ENCODE data around the gene AKAP8L.

Gene AKAP8L

GRCh38 chr19:15332311-15332996, 86.3 kb downstream of the AKAP8L start, which contains the start of gene BRD4:
Gene BRD4, minus strand, starts transcription at chr19:15332539. Its CDS starts 59,440 bp downstream, at chr19:15273099.
- peak within 1 kb of the TSS; percentile 95 for H3K4me2 ChIP-seq (ENCODE audit: low read depth, low read length, poor library complexity, severe bottlenecking)
- H2AFZ ChIP-seq (ENCODE audit: low read length): peak within 1 kb of the TSS; percentile 94
- peaks cover 27% of the 10 kb centered on the region for H3K4me1 ChIP-seq (ENCODE audit: insufficient read depth, low read length, poor library complexity, severe bottlenecking)
- H3K79me2 ChIP-seq (ENCODE audit: insufficient read depth, low read length): peaks cover 51% of the 10 kb centered on the region
- no peaks in the 10 kb centered on the region for H3K27me3 ChIP-seq (ENCODE audit: insufficient read depth, low read length, poor library complexity, severe bottlenecking)
- no peaks in the 10 kb centered on the region for H3K36me3 ChIP-seq (ENCODE audit: insufficient read depth, low read length)
- H3K9me2 ChIP-seq (replicated peaks; ENCODE audit: low read depth, low read length): no peaks in the 10 kb centered on the region
- no peaks in the 10 kb centered on the region for H3K9me3 ChIP-seq (ENCODE audit: insufficient read depth, low read depth, low read length)
- H3F3A ChIP-seq (ENCODE audit: low read depth): no peaks in the 10 kb centered on the region
- TF ChIP-seq CTCF (conservative IDR thresholded peaks at IDR 0.05; ENCODE audit: low read length): no peak
- TF ChIP-seq EZH2phosphoT487 (IDR thresholded peaks at IDR 0.05; ENCODE audit: borderline replicate concordance): no peak
- H4K20me1 ChIP-seq (ENCODE audit: insufficient read depth, low read length, poor library complexity, severe bottlenecking): peaks cover 40% of the 10 kb centered on the region
- peak within 1 kb of the TSS; percentile 83 for H3K9ac ChIP-seq (ENCODE audit: low read depth, low read length, poor library complexity, severe bottlenecking)
- peak within 1 kb of the TSS; percentile 83 for H3K4me3 ChIP-seq (ENCODE audit: low read length, poor library complexity, severe bottlenecking)

- no peak overlapping the region; the same call in 1 of the 2 replicates for H2AFZ ChIP-seq (ENCODE audit: low read length)
- H3K9me2 ChIP-seq (replicated peaks; ENCODE audit: low read depth, low read length): no peaks in the 10 kb centered on the region
- TF ChIP-seq CTCF (conservative IDR thresholded peaks at IDR 0.05; ENCODE audit: low read length) (no peak), EZH2phosphoT487 (IDR thresholded peaks at IDR 0.05; ENCODE audit: borderline replicate concordance) (no peak)
- H3K9me3 ChIP-seq (ENCODE audit: insufficient read depth, low read depth, low read length): no peaks in the 10 kb centered on the region
- H3K9ac ChIP-seq (ENCODE audit: low read depth, low read length, poor library complexity, severe bottlenecking): peak overlapping the region; percentile 83
- no peaks in the 10 kb centered on the region for H3K36me3 ChIP-seq (ENCODE audit: insufficient read depth, low read length)
- no peaks in the 10 kb centered on the region for H3F3A ChIP-seq (ENCODE audit: low read depth)
- H3K4me3 ChIP-seq (ENCODE audit: low read length, poor library complexity, severe bottlenecking): peak overlapping the region; percentile 82
- H3K4me2 ChIP-seq (ENCODE audit: low read depth, low read length, poor library complexity, severe bottlenecking): peak overlapping the region; percentile 95
- peaks cover 58% of the 10 kb centered on the region for H3K79me2 ChIP-seq (ENCODE audit: insufficient read depth, low read length)
- peaks cover 48% of the 10 kb centered on the region for H4K20me1 ChIP-seq (ENCODE audit: insufficient read depth, low read length, poor library complexity, severe bottlenecking)
- peaks cover 34% of the 10 kb centered on the region for H3K4me1 ChIP-seq (ENCODE audit: insufficient read depth, low read length, poor library complexity, severe bottlenecking)
- no peaks in the 10 kb centered on the region for H3K27me3 ChIP-seq (ENCODE audit: insufficient read depth, low read length, poor library complexity, severe bottlenecking)
Measured at GRCh38 chr19:15331419-15332310, 87.1 kb downstream of the AKAP8L start.

- peak overlapping the region; percentile 83 for H3K9ac ChIP-seq (ENCODE audit: low read depth, low read length, poor library complexity, severe bottlenecking)
- H3K4me2 ChIP-seq (ENCODE audit: low read depth, low read length, poor library complexity, severe bottlenecking): peak overlapping the region; percentile 95
- H4K20me1 ChIP-seq (ENCODE audit: insufficient read depth, low read length, poor library complexity, severe bottlenecking): peaks cover 56% of the 10 kb centered on the region
- H3F3A ChIP-seq (ENCODE audit: low read depth): no peaks in the 10 kb centered on the region
- no peaks in the 10 kb centered on the region for H3K27me3 ChIP-seq (ENCODE audit: insufficient read depth, low read length, poor library complexity, severe bottlenecking)
- peaks cover 66% of the 10 kb centered on the region for H3K79me2 ChIP-seq (ENCODE audit: insufficient read depth, low read length)
- TF ChIP-seq EZH2phosphoT487 (IDR thresholded peaks at IDR 0.05; ENCODE audit: borderline replicate concordance): no peak
- no peak for TF ChIP-seq CTCF (conservative IDR thresholded peaks at IDR 0.05; ENCODE audit: low read length)
- H3K36me3 ChIP-seq (ENCODE audit: insufficient read depth, low read length): no peaks in the 10 kb centered on the region
- peak overlapping the region; percentile 82 for H3K4me3 ChIP-seq (ENCODE audit: low read length, poor library complexity, severe bottlenecking)
- H2AFZ ChIP-seq (ENCODE audit: low read length): no peak overlapping the region
- no peaks in the 10 kb centered on the region for H3K9me3 ChIP-seq (ENCODE audit: insufficient read depth, low read depth, low read length)
- no peaks in the 10 kb centered on the region for H3K9me2 ChIP-seq (replicated peaks; ENCODE audit: low read depth, low read length)
- H3K4me1 ChIP-seq (ENCODE audit: insufficient read depth, low read length, poor library complexity, severe bottlenecking): peaks cover 37% of the 10 kb centered on the region
Measured at GRCh38 chr19:15330801-15331418, 87.9 kb downstream of the AKAP8L start.

All from Loucy (cell line).